ENCODE results near the gene TSPAN10. TPM values are rescaled to one million over a fixed set of nuclear protein-coding genes. Genes with fewer than 3 reads are reported as not detected.

The TSPAN10 gene
- total and polyA plus RNA-seq, 9 of the 15 experiments (the other 6 are each of a cell fraction or from before 2014, with no cell fraction given) = 0.05 to 0.31 (median 0.13) TPM; not detected in 1

DNA sequence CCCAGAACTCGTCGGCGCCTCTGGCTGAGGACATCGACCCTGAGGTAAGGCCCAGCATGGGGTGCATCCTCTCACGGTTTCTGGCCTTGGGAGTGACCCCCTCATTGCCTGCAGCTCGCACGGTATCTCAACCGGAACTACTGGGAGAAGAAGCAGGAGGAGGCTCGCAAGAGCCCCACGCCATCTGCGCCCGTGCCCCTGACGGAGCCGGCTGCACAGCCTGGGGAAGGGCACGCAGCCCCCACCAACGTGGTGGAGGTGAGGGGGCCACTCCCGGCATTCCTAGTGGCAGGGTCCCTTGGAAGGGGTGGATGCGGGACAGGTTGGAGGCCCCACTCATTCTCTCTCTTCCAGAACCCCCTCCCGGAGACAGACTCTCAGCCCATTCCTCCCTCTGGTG is 57.8 kb downstream of the TSPAN10 start:
- ATAC-seq = no peak
- Histone ChIP-seq H3K27ac (ENCODE audit: extremely low read depth, low read depth, low read length) (no peak overlapping the region), H3K4me1 (replicated peaks in 1 of 2; ENCODE audit: control insufficient read depth in 2 of 2, insufficient read depth in 2 of 2, low read length in 2 of 2) (peaks cover 0 to 44% of the 10 kb centered on the region in 2 experiments; a peak in 2 of 5 replicates), H3K9ac (ENCODE audit: insufficient read depth in 1 of 2, low read depth in 2 of 2, low read length in 2 of 2) (no peak overlapping the region), H4K20me1 (replicated peaks; ENCODE audit: control insufficient read depth, insufficient read depth, low read length) (0 out of 2 replicates have a peak, but pooled peaks cover 5% of the 10 kb centered on the region), H3K9me1 (ENCODE audit: control insufficient read depth, insufficient read depth, low read length) (peaks cover 3% of the 10 kb centered on the region), H3K9me3 (replicated peaks; ENCODE audit: control insufficient read depth, insufficient read depth, low read depth, low read length) (no peaks in the 10 kb centered on the region), H3K36me3 (ENCODE audit: control insufficient read depth, insufficient read depth, low read length) (peaks cover 98% of the 10 kb centered on the region), H2AFZ (ENCODE audit: low read depth, low read length) (no peak overlapping the region), H3K4me3 (no peak overlapping the region), H3K4me2 (ENCODE audit: insufficient read depth, low read length) (no peak overlapping the region), H3K79me2 (ENCODE audit: control insufficient read depth, insufficient read depth, low read length) (peaks cover 4% of the 10 kb centered on the region), H3K27me3 (ENCODE audit: control insufficient read depth in 2 of 2, insufficient read depth in 2 of 2, low read length in 2 of 2) (no peaks in the 10 kb centered on the region)
- POLR2A ChIA-PET = interaction anchor here (0.5 to 2.4 kb wide), 3 partner anchors 10 to 192 kb away, joined by 3 to 24 read pairs (median 3); partner anchors contain the start of genes ARL16 and HGS
- in situ Hi-C loops (cut with MboI) = no loop called here
- no peak for DNase-seq (ENCODE audit: extremely low read depth in 1 of 4, low spot score in 3 of 4)
- 82% methylated on average over 7 of the region's 19 CpGs for WGBS (ENCODE audit: insufficient coverage, low coverage, missing lambda C conversion rate)
- CTCF ChIA-PET (ENCODE audit: low intra/inter-chr PET ratio) = no interaction called here
- no TSS peak for BruUV-seq (replicated peaks)
- TF ChIP-seq MTF1 (CRISPR knock-in tag; IDR thresholded peaks at IDR 0.05; ENCODE audit: borderline replicate concordance) = no peak
- TF ChIP-seq FUS (optimal IDR thresholded peaks at IDR 0.05; ENCODE audit: low read depth, low read length) = no peak
- TF ChIP-seq POLR2G (IDR thresholded peaks at IDR 0.05; ENCODE audit: low read depth, low read length) = peak; percentile 52; the same call in 1 of the 2 replicates
- intact Hi-C loops (cut with micrococcal nuclease) = no loop called here
- FAIRE-seq = no peak

DNA sequence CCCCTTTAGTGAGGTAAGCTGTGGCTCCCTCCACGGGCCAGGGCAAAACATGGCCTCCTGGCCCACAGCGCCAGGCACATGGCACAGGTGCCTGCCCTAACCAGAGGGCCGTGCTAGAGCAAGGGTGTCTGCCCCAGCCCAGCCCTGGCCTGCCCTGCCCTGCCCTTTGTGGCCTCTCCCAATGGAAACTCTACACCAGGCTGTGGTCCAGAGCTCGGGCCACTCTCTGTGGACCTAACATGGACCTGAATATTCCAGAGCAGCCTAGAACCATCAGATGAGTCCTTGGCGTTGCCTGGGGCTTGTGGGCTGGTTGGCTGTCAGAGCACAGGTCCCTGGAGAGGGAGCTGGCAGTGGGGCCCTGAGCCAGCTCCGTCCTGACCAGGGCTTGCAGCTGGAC is 58.2 kb downstream of the TSPAN10 start:
- H3K9ac ChIP-seq (ENCODE audit: insufficient read depth in 1 of 2, low read depth in 2 of 2, low read length in 2 of 2) = no peak overlapping the region
- CTCF ChIA-PET (ENCODE audit: low intra/inter-chr PET ratio) = no interaction called here
- no peak overlapping the region for H3K4me2 ChIP-seq (ENCODE audit: insufficient read depth, low read length)
- no TSS peak for BruUV-seq (replicated peaks)
- H3K79me2 ChIP-seq (ENCODE audit: control insufficient read depth, insufficient read depth, low read length) = peaks cover 4% of the 10 kb centered on the region
- ATAC-seq (no peak), FAIRE-seq (no peak), DNase-seq (ENCODE audit: extremely low read depth in 1 of 4, low spot score in 3 of 4) (no peak)
- H3K9me1 ChIP-seq (ENCODE audit: control insufficient read depth, insufficient read depth, low read length) = no peaks in the 10 kb centered on the region
- in situ Hi-C loops (cut with MboI) = no loop called here
- intact Hi-C loops (cut with micrococcal nuclease) = no loop called here
- no peaks in the 10 kb centered on the region for H3K9me3 ChIP-seq (replicated peaks; ENCODE audit: control insufficient read depth, insufficient read depth, low read depth, low read length)
- no peaks in the 10 kb centered on the region for H3K27me3 ChIP-seq (ENCODE audit: control insufficient read depth in 2 of 2, insufficient read depth in 2 of 2, low read length in 2 of 2)
- H3K4me3 ChIP-seq = no peak overlapping the region
- H4K20me1 ChIP-seq (replicated peaks; ENCODE audit: control insufficient read depth, insufficient read depth, low read length) = 0 out of 2 replicates have a peak, but pooled peaks cover 5% of the 10 kb centered on the region
- H3K4me1 ChIP-seq (replicated peaks in 1 of 2; ENCODE audit: control insufficient read depth in 2 of 2, insufficient read depth in 2 of 2, low read length in 2 of 2) = peaks cover 0 to 41% of the 10 kb centered on the region in 2 experiments; a peak in 2 of 5 replicates
- POLR2A ChIA-PET = interaction anchor here (0.5 to 2.4 kb wide), 5 partner anchors 11 to 191 kb away, joined by 3 to 24 read pairs (median 3); partner anchors contain the start of genes ARL16 and HGS
- TF ChIP-seq TARDBP (IDR thresholded peaks at IDR 0.05) = no peak
- no peak for TF ChIP-seq NCOA2 (IDR thresholded peaks at IDR 0.05; ENCODE audit: partially characterized antibody in 2 of 2)
- peak; percentile 10; the same call in 1 of the 2 replicates for TF ChIP-seq RBFOX2 (IDR thresholded peaks at IDR 0.05; ENCODE audit: low read depth, low read length)
- whole genome bisulfite sequencing (ENCODE audit: insufficient coverage, low coverage, missing lambda C conversion rate) = 93% methylated on average over 5 of the region's 6 CpGs
- H2AFZ ChIP-seq (ENCODE audit: low read depth, low read length) = no peak overlapping the region
- no peak overlapping the region for H3K27ac ChIP-seq (ENCODE audit: extremely low read depth, low read depth, low read length)
- H3K36me3 ChIP-seq (ENCODE audit: control insufficient read depth, insufficient read depth, low read length) = peaks cover 96% of the 10 kb centered on the region
